CD4-positive, alpha-beta memory T cell (primary cell): ENCODE results near the gene CCNJL. TPM values are rescaled to one million over a fixed set of nuclear protein-coding genes. Genes with fewer than 3 reads are reported as not detected.

Source experiments
- CTCF ChIA-PET: fragments of 350-600 bp; sonication (Branson Sonifier 250); formaldehyde crosslinking; loops from one replicate; lab custom pipeline; 2021; ENCODE audit warnings: inconsistent platforms; ENCODE audit not compliant: partially characterized antibody; lab: Charles Lee
- POLR2A ChIA-PET: fragments of 350-600 bp; sonication (Branson Sonifier 250); formaldehyde crosslinking; loops from one replicate; lab custom pipeline; 2021; ENCODE audit not compliant: partially characterized antibody; lab: Charles Lee
- DNase-seq, 5 donors: peaks; one replicate each; pipeline versions ENCODE4 v3.0.0 to v3.0.0-alpha.2; 2020 to 2022; ENCODE audit warnings: mixed read lengths in 1 of 5
- H3K27ac ChIP-seq: one replicate; pipeline ENCODE4 v1.7.0; 2013; ENCODE audit warnings: low read depth, low read length
- H3K27me3 ChIP-seq: 2 replicates; pipeline ENCODE4 v1.7.0; 2013; ENCODE audit warnings: mild to moderate bottlenecking, low read length, moderate library complexity; ENCODE audit not compliant: insufficient read depth
- H3K36me3 ChIP-seq: 2 replicates; pipeline ENCODE4 v1.7.0; 2013; ENCODE audit warnings: mild to moderate bottlenecking, low read length, moderate library complexity; ENCODE audit not compliant: insufficient read depth
- H3K4me1 ChIP-seq: 2 replicates; pipeline ENCODE4 v1.7.0; 2013; ENCODE audit warnings: mild to moderate bottlenecking, low read length, moderate library complexity; ENCODE audit not compliant: insufficient read depth
- H3K4me3 ChIP-seq, 2 donors: one replicate each; pipeline ENCODE4 v1.7.0; 2013; ENCODE audit warnings: low read length in 2 of 2, mild to moderate bottlenecking in 1 of 2
- H3K9me3 ChIP-seq, 2 donors: one replicate each; pipeline ENCODE4 v1.7.0; 2013; ENCODE audit warnings: low read length in 2 of 2, control low read depth in 1 of 2; ENCODE audit not compliant: control insufficient read depth in 1 of 2
- H3K27ac Mint-ChIP-seq, 7 donors: one replicate each; pipeline ENCODE4 v1.8.0; 2020 to 2021; ENCODE audit warnings: mixed read lengths in 7 of 7, mild to moderate bottlenecking in 6 of 7, inconsistent platforms in 3 of 7, moderate library complexity in 3 of 7
- H3K27me3 Mint-ChIP-seq, 2 donors: one replicate each; pipeline ENCODE4 v1.8.0; 2020 to 2021; ENCODE audit warnings: mixed read lengths in 2 of 2
- H3K36me3 Mint-ChIP-seq, 2 donors: one replicate each; pipeline ENCODE4 v1.8.0; 2020 to 2021; ENCODE audit warnings: mixed read lengths in 2 of 2, inconsistent platforms in 1 of 2, mild to moderate bottlenecking in 1 of 2
- H3K4me1 Mint-ChIP-seq, 4 donors: one replicate each; pipeline ENCODE4 v1.8.0; 2020 to 2021; ENCODE audit warnings: mixed read lengths in 4 of 4, mild to moderate bottlenecking in 1 of 4
- H3K4me3 Mint-ChIP-seq, 8 donors: one replicate each; pipeline ENCODE4 v1.8.0; 2020 to 2021; ENCODE audit warnings: mixed read lengths in 8 of 8, mild to moderate bottlenecking in 7 of 8, moderate library complexity in 6 of 8, inconsistent platforms in 3 of 8
- H3K9me3 Mint-ChIP-seq, 8 donors: one replicate each; pipeline ENCODE4 v1.8.0; 2020 to 2021; ENCODE audit warnings: mixed read lengths in 8 of 8, mild to moderate bottlenecking in 5 of 8, inconsistent platforms in 3 of 8, moderate library complexity in 1 of 8
- intact Hi-C: fragments of 100-400 bp; cut with micrococcal nuclease; formaldehyde crosslinking; loops from one replicate; pipeline ENCODE4 v1.15.1; 2023
- polyA plus RNA-seq, 2 donors: library from polyadenylated mRNA; unstranded; fragments of 300-500 nt; fragmentation: Illumina TruSeq; gene quantifications; one replicate each; pipeline ENCODE4 v1.2.3, GENCODE V29; 2021
- total RNA-seq, 2 experiments: library from RNA; stranded (reverse); gene quantifications; one replicate each; pipeline ENCODE4 v1.2.3, GENCODE V29; 2021

The CCNJL gene
- total and polyA plus RNA-seq, 4 experiments from 2014 or later, result not detected

DNA sequence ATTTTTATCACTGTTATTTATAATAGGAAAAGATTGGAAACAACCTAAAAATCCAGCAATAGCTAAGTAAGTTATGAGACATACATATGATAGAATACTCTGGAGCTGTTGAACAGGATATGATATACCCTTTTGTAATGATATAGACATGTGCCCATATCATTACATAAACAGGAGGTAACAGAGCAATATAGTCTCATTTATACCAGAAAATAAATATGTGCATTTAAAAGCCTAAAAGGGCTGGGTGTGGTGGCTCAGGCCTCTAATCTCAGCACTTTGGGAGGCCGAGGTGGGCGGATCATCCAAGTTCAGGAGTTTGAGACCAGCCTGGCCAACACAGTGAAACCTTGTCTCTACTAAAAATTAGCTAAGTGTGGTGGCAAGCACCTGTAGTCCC is 85.4 kb downstream of the CCNJL start:
- no peaks in the 10 kb centered on the region for H3K27me3 ChIP-seq
- no peak overlapping the region for H3K4me3 ChIP-seq
- H3K4me3 Mint-ChIP-seq, result no peak overlapping the region
- no peak overlapping the region for H3K27ac Mint-ChIP-seq
- no peaks in the 10 kb centered on the region for H3K9me3 Mint-ChIP-seq
- intact Hi-C loops, result no loop called here
- H3K9me3 ChIP-seq, result no peaks in the 10 kb centered on the region
- CTCF ChIA-PET, result no interaction called here
- H3K36me3 Mint-ChIP-seq, result no peaks in the 10 kb centered on the region
- POLR2A ChIA-PET, result no interaction called here
- no peaks in the 10 kb centered on the region for H3K4me1 ChIP-seq
- no peak for DNase-seq
- H3K4me1 Mint-ChIP-seq, result no peaks in the 10 kb centered on the region
- no peaks in the 10 kb centered on the region for H3K27me3 Mint-ChIP-seq
- H3K36me3 ChIP-seq, result no peaks in the 10 kb centered on the region
- H3K27ac ChIP-seq, result no peak overlapping the region

DNA sequence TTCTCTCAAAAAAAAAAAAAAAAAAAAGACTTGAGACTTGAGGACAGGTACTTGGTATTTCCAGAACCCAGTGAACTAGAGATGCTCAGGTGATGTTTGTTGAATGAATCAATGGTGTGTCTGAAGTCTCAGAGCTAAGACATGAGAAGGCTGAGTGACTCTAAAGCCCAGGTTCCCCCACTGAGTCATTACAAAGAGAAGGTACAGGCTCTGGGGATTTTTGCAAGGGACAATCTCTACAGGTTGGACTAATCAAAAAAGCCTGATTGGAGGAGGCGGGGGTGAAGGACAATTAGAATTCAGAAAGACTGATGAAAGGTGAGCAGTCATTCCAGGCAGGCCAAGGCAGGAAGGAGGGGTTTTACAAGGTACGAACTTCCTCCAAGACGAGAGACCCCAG is 91.3 kb downstream of the CCNJL start:
- H3K4me1 ChIP-seq, result no peaks in the 10 kb centered on the region
- ChIA-PET POLR2A (no interaction called here), CTCF (interaction anchor here (1.0 kb wide), 1 partner anchor 22 kb away, joined by 3 read pairs; no protein-coding TSS in a partner anchor)
- H3K27ac ChIP-seq, result no peak overlapping the region
- no peak overlapping the region for H3K27ac Mint-ChIP-seq
- H3K9me3 ChIP-seq, result no peaks in the 10 kb centered on the region
- H3K9me3 Mint-ChIP-seq, result no peaks in the 10 kb centered on the region
- H3K27me3 Mint-ChIP-seq, result peaks cover 2 to 4% of the 10 kb centered on the region in 2 donors
- no peaks in the 10 kb centered on the region for H3K27me3 ChIP-seq
- H3K4me3 ChIP-seq, result no peak overlapping the region
- H3K4me3 Mint-ChIP-seq, result no peak overlapping the region
- no peaks in the 10 kb centered on the region for H3K36me3 ChIP-seq
- intact Hi-C loops, result no loop called here
- no peak for DNase-seq
- no peaks in the 10 kb centered on the region for H3K36me3 Mint-ChIP-seq
- no peaks in the 10 kb centered on the region for H3K4me1 Mint-ChIP-seq

DNA sequence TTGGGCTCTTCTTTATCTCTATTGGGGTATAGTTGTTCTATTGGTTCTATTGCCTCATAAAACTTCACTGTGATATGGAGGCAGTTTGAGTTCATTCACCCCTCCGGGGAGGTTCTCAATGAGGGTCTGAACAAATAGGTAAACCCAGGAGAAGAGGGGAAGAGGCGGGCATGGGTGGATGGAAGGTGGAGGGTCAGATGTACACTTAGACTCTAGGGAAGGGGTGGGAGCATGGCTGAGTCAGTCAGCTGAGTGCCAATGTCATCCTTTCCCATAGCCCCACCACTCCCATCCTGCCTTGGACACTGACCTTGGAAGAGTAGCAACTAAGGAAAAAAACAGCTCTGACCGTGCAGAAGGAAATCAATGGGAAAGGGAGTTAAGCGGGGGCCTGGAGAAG is 93.0 kb downstream of the CCNJL start:
- Mint-ChIP-seq H3K36me3 (no peaks in the 10 kb centered on the region), H3K27me3 (peaks cover 7% of the 10 kb centered on the region in 2 donors), H3K4me1 (no peaks in the 10 kb centered on the region), H3K9me3 (no peaks in the 10 kb centered on the region), H3K27ac (no peak overlapping the region), H3K4me3 (no peak overlapping the region)
- ChIA-PET POLR2A (no interaction called here), CTCF (no interaction called here)
- Histone ChIP-seq H3K27ac (no peak overlapping the region), H3K4me3 (no peak overlapping the region), H3K36me3 (no peaks in the 10 kb centered on the region), H3K9me3 (no peaks in the 10 kb centered on the region), H3K4me1 (no peaks in the 10 kb centered on the region), H3K27me3 (no peaks in the 10 kb centered on the region)
- no peak for DNase-seq
- intact Hi-C loops, result no loop called here

DNA sequence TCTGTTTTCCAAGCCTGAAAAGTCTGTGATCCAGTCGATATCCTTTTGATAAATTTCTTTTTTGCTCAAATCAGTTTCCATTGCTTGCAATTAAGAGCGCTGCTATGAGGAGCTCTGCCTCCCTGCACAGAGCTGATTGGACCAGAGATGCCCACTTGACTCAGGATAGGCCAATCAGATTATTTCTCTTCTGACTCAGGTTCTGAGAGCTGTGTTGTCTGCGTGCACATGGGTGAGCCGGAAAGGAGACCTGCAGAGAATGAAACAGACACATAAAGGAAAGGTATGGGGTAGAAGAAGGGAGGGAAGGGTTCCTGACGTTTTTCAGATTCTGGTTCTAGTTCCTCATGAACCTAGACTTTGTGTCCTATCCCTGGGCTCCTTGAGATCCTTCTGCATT is 98.8 kb downstream of the CCNJL start:
- H3K27ac ChIP-seq, result no peak overlapping the region
- Mint-ChIP-seq H3K36me3 (no peaks in the 10 kb centered on the region), H3K27me3 (peaks cover 7 to 13% of the 10 kb centered on the region in 2 donors), H3K27ac (no peak overlapping the region), H3K9me3 (no peaks in the 10 kb centered on the region), H3K4me3 (no peak overlapping the region), H3K4me1 (no peaks in the 10 kb centered on the region)
- DNase-seq, result no peak
- intact Hi-C loops, result no loop called here
- H3K4me1 ChIP-seq, result no peaks in the 10 kb centered on the region
- no peaks in the 10 kb centered on the region for H3K36me3 ChIP-seq
- H3K27me3 ChIP-seq, result no peaks in the 10 kb centered on the region
- ChIA-PET CTCF (no interaction called here), POLR2A (no interaction called here)
- H3K9me3 ChIP-seq, result no peaks in the 10 kb centered on the region
- no peak overlapping the region for H3K4me3 ChIP-seq

DNA sequence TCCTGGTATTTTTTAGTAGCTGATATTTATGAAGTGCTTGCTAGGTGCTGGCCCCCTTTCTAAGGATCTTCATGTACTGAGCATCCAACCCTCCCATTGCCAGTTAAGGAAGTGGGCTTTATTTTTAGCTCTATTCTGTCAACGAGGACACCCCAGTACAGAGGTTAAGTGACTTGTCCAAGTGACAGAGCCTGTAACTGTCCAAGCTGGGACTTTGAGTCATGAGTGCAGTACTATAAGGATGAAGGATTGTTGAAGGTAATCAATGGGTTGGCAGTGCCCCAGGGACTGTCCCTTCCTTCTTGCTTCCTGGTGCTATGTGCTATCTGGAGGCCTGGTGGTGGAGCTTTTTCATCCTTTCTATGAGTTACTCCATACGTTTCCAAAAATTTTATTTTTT is 101.0 kb downstream of the CCNJL start:
- CTCF ChIA-PET, result interaction anchor here (1.1 to 1.2 kb wide), 2 partner anchors 10 to 13 kb away, joined by 4 to 8 read pairs; no protein-coding TSS in a partner anchor
- POLR2A ChIA-PET, result no interaction called here
- Histone ChIP-seq H3K27ac (no peak overlapping the region), H3K4me3 (no peak overlapping the region), H3K27me3 (no peaks in the 10 kb centered on the region), H3K4me1 (no peaks in the 10 kb centered on the region), H3K9me3 (no peaks in the 10 kb centered on the region), H3K36me3 (no peaks in the 10 kb centered on the region)
- Mint-ChIP-seq H3K36me3 (no peaks in the 10 kb centered on the region), H3K9me3 (no peaks in the 10 kb centered on the region), H3K27me3 (peaks cover 4 to 9% of the 10 kb centered on the region in 2 donors), H3K4me1 (no peaks in the 10 kb centered on the region), H3K27ac (no peak overlapping the region), H3K4me3 (no peak overlapping the region)
- intact Hi-C loops, result no loop called here
- no peak for DNase-seq

DNA sequence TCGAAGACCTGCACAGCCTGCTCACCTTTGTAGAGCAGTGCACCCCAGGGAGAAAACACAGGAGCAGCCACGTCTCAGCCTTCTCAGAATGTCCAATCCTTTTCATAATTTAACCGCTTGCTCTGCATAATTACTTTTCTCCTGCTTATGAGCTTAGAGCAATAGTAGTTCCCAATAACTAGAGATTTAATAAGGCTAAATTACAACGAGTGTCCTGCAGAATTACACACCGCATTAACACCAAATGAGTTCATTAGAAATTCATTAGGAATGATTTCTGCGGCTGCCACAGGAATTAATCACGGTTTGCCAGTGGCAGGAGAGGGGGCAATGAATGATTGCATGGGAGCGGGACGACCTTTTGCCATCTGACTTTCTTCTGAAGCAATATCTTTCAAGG is 101.8 kb downstream of the CCNJL start:
- H3K4me1 Mint-ChIP-seq, result no peaks in the 10 kb centered on the region
- Histone ChIP-seq H3K27ac (no peak overlapping the region), H3K36me3 (no peaks in the 10 kb centered on the region), H3K4me3 (no peak overlapping the region), H3K9me3 (no peaks in the 10 kb centered on the region), H3K27me3 (no peaks in the 10 kb centered on the region), H3K4me1 (no peaks in the 10 kb centered on the region)
- intact Hi-C loops, result no loop called here
- ChIA-PET CTCF (interaction anchor here (0.6 kb wide), 1 partner anchor 13 kb away, joined by 3 read pairs; no protein-coding TSS in a partner anchor), POLR2A (no interaction called here)
- peaks cover 1 to 6% of the 10 kb centered on the region in 2 donors for H3K27me3 Mint-ChIP-seq
- no peak overlapping the region for H3K27ac Mint-ChIP-seq
- DNase-seq, result no peak
- no peaks in the 10 kb centered on the region for H3K9me3 Mint-ChIP-seq
- H3K4me3 Mint-ChIP-seq, result no peak overlapping the region
- H3K36me3 Mint-ChIP-seq, result no peaks in the 10 kb centered on the region

DNA sequence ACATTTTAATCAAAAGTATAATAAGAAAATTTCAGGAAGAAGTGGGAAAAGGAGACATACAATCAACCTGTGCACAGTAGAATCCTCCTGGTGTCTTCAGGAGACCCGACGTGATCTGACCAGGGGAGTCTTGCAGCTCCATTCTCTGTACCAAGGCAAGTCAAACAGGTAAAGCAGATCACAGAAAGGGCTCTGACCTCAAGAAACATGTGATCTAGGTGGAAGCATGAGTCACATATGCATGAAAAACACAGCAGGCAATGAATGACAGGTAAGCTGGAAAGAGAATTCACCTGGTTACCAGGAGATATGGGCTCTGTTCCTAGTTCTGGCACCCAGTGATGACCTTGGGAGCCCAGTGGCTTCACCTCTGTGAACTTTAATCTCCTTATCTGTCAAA is 102.4 kb downstream of the CCNJL start:
- H3K4me1 ChIP-seq, result no peaks in the 10 kb centered on the region
- ChIA-PET POLR2A (no interaction called here), CTCF (interaction anchor here (0.6 kb wide), 1 partner anchor 12 kb away, joined by 3 read pairs; no protein-coding TSS in a partner anchor)
- H3K36me3 ChIP-seq, result no peaks in the 10 kb centered on the region
- Mint-ChIP-seq H3K27me3 (peaks cover 0 to 6% of the 10 kb centered on the region in 2 donors), H3K9me3 (no peaks in the 10 kb centered on the region), H3K4me3 (no peak overlapping the region), H3K4me1 (peaks cover 0 to 2% (median 0%) of the 10 kb centered on the region in 4 donors), H3K27ac (no peak overlapping the region), H3K36me3 (no peaks in the 10 kb centered on the region)
- no peak overlapping the region for H3K4me3 ChIP-seq
- H3K9me3 ChIP-seq, result no peaks in the 10 kb centered on the region
- intact Hi-C loops, result no loop called here
- H3K27ac ChIP-seq, result no peak overlapping the region
- H3K27me3 ChIP-seq, result no peaks in the 10 kb centered on the region
- DNase-seq, result no peak

DNA sequence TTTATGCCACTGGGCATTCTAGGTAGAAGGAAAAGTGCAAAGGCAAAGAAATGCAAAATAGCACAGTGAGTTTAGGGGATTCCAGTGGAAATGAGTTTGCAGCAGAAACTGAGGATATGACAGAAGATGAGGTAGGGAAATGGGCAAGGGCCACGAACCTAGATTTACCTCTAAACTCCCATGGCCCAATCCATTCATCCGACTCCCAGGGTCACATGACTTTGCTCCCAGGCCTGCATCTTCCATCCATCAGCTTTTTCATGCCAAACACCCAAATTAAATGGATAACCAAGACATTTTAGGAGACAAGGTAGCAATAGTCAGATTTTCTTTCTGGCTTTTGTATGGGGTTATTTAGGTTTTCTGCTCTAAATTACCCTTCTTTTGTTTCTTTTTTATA is 105.3 kb downstream of the CCNJL start:
- DNase-seq, result no peak
- no peaks in the 10 kb centered on the region for H3K36me3 ChIP-seq
- no peak overlapping the region for H3K4me3 ChIP-seq
- no peak overlapping the region for H3K4me3 Mint-ChIP-seq
- H3K27me3 ChIP-seq, result no peaks in the 10 kb centered on the region
- POLR2A ChIA-PET, result no interaction called here
- peaks cover 0 to 2% (median 0%) of the 10 kb centered on the region in 4 donors for H3K4me1 Mint-ChIP-seq
- no peak overlapping the region for H3K27ac Mint-ChIP-seq
- CTCF ChIA-PET, result no interaction called here
- no peaks in the 10 kb centered on the region for H3K4me1 ChIP-seq
- intact Hi-C loops, result no loop called here
- peaks cover 0 to 6% of the 10 kb centered on the region in 2 donors for H3K27me3 Mint-ChIP-seq
- no peaks in the 10 kb centered on the region for H3K36me3 Mint-ChIP-seq
- H3K27ac ChIP-seq, result no peak overlapping the region
- H3K9me3 ChIP-seq, result no peaks in the 10 kb centered on the region
- no peaks in the 10 kb centered on the region for H3K9me3 Mint-ChIP-seq
